Upper lobe of right lung (tissue), 1 donor: Measurements from ENCODE around the gene ARHGAP24. TPM values are rescaled to one million over a fixed set of nuclear protein-coding genes. Genes with fewer than 3 reads are reported as not detected.
"Not testable (repeated sequence)": the region's sequence is repeated elsewhere in the genome, so short reads cannot be mapped to it uniquely, and the experiment has no call there.

ENCODE experiments used
- ATAC-seq: fragments of 200-7000 bp; cut with Tn5 transposase; one replicate; pipeline ENCODE4 v1.9.1; 2020; ENCODE audit warnings: mild to moderate bottlenecking, moderate library complexity
- DNase-seq: peaks from one replicate; pipeline ENCODE4 v3.0.0-alpha.2; 2020
- H3K27ac ChIP-seq: fragments of 200-600 bp; one replicate; pipeline ENCODE4 v1.8.0; 2022
- H3K27me3 ChIP-seq: fragments of 200-600 bp; one replicate; pipeline ENCODE4 v1.8.0; 2022; ENCODE audit warnings: mild to moderate bottlenecking
- H3K36me3 ChIP-seq: fragments of 200-600 bp; one replicate; pipeline ENCODE4 v1.8.0; 2022
- H3K4me1 ChIP-seq: fragments of 200-600 bp; one replicate; pipeline ENCODE4 v1.8.0; 2022
- H3K4me3 ChIP-seq: fragments of 200-600 bp; one replicate; pipeline ENCODE4 v1.8.0; 2022; ENCODE audit warnings: mild to moderate bottlenecking
- H3K9me3 ChIP-seq: fragments of 200-600 bp; one replicate; pipeline ENCODE4 v1.8.0; 2022
- CTCF ChIP-seq: fragments of 200-600 bp; IDR thresholded peaks from one replicate; pipeline ENCODE4 v1.8.0; 2022; ENCODE audit warnings: antibody characterized with exemption
- intact Hi-C: fragments of 100-400 bp; cut with DNase I; formaldehyde crosslinking; loops from one replicate; pipeline ENCODE4 v1.11.0; 2022
- total RNA-seq: library from RNA; stranded (reverse); fragmentation: NEBNext Ultra II Directional; extraction: Animal tissue kit (Norgen Biotek cat#: 25700); gene quantifications from one replicate; pipeline ENCODE4 v1.2.1, GENCODE V29; 2021
- donor health status: DM: no; HTN: yes; CAD: no; lungs with severe emphysema.

Gene ARHGAP24
- total RNA-seq, 1 donor from 2014 or later, result 29.8 TPM

DNA sequence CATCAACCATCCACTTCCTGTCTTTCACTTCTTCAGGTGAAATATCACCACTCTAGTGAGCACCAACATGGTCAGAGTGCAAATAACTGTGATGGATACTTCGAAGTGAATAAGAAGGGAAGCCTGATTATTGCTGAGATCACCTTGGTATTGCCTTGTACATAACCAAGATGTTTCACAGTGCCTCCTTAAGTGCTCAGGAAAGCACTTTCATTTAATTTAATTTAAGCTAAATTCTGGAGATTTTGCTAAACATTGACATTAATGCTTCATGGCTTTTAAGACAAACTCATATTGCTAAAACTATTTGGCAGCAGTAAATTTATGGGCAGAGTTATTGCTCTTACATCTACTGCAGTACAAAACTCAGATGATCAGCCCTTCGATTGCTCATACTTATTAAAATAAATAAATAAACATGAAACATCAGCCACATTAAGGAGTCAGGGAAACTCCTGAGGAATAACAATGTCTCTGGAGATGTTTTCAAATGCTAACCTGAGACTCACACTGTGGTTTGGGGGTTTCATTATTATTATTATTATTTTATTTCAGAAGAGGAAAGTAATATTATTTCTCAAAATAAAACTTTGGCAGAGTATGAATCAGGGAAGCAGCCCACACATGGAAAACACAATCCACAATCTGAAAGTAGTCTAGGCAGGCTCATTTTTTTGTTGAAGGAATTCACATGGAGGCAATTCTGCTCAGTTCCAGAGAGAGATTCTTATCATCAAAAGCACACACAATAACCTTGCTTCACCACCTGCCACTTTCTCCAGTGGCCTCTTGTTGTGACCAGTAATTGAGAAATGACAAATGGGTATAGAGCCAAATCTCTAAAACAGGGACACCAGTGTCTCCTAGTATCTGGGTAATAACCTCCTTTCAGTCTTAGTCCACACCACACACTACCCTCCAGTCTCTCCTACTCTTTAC lies 540.7 kb downstream of the ARHGAP24 start:
- DNase-seq (no peak), ATAC-seq (no peak)
- Histone ChIP-seq H3K27me3 (no peaks in the 10 kb centered on the region), H3K36me3 (no peaks in the 10 kb centered on the region), H3K4me1 (no peaks in the 10 kb centered on the region), H3K9me3 (no peaks in the 10 kb centered on the region), H3K4me3 (no peak overlapping the region), H3K27ac (no peak overlapping the region)
- TF ChIP-seq CTCF, result no peak
- intact Hi-C loops, result no loop called here

- no peaks in the 10 kb centered on the region for H3K27me3 ChIP-seq
- H3K9me3 ChIP-seq, result no peaks in the 10 kb centered on the region
- no peak overlapping the region for H3K4me3 ChIP-seq
- no peaks in the 10 kb centered on the region for H3K36me3 ChIP-seq
- no peak for DNase-seq
- ATAC-seq, result no peak
- no peaks in the 10 kb centered on the region for H3K4me1 ChIP-seq
- no peak overlapping the region for H3K27ac ChIP-seq
- no peak for TF ChIP-seq CTCF
- intact Hi-C loops, result no loop called here
Measured at GRCh38 chr4:86019362-86019761, 544.4 kb downstream of the ARHGAP24 start.

GRCh38 chr4:86019906-86020305 lies 545.0 kb downstream of the ARHGAP24 start:
- H3K9me3 ChIP-seq, result no peaks in the 10 kb centered on the region
- H3K27me3 ChIP-seq, result no peaks in the 10 kb centered on the region
- intact Hi-C loops, result no loop called here
- H3K4me3 ChIP-seq, result no peak overlapping the region
- TF ChIP-seq CTCF, result no peak
- no peaks in the 10 kb centered on the region for H3K4me1 ChIP-seq
- DNase-seq, result no peak
- H3K36me3 ChIP-seq, result no peaks in the 10 kb centered on the region
- no peak overlapping the region for H3K27ac ChIP-seq
- no peak for ATAC-seq

DNA sequence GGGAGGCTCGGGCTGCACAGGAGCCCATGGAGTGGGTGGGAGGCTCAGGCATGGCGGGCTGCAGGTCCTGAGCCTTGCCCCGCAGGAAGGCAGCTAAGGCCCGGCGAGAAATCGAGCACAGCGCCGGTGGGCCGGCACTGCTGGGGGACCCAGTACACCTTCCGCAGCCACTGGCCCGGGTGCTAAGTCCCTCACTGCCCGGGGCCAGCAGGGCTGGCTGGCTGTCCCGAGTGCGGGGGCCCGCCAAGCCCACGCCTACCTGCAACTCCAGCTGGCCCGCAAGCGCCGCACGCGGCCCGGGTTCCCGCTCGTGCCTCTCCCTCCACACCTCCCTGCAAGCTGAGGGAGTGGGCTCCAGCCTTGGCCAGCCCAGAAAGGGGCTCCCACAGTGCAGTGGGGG lies 546.7 kb downstream of the ARHGAP24 start:
- H3K27me3 ChIP-seq, H3K9me3 ChIP-seq, H3K4me1 ChIP-seq, DNase-seq, H3K36me3 ChIP-seq, H3K4me3 ChIP-seq, H3K27ac ChIP-seq, intact Hi-C loops, ATAC-seq: not testable (repeated sequence)

DNA sequence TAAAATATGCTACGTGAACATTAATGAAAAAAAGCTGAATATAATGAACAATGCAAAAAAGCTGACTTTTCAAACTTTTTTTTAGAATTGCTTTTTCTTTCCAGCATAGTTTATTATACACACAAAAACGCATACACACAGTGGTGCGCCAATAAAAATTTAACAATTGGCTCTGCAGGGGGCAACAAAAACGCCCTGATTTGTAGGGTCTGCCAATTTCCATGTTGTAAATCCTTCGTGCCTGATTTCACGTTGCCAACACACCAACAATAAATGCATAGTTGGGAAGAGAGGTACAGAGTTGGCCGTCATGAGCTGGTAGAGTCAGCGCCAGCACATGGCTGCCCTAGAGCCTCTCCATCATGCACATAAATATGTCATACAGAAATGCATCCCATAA lies 551.8 kb downstream of the ARHGAP24 start:
- DNase-seq, result no peak
- no peak for TF ChIP-seq CTCF
- H3K36me3 ChIP-seq, result no peaks in the 10 kb centered on the region
- no peak overlapping the region for H3K27ac ChIP-seq
- H3K4me1 ChIP-seq, result no peaks in the 10 kb centered on the region
- H3K9me3 ChIP-seq, result no peaks in the 10 kb centered on the region
- H3K27me3 ChIP-seq, result no peaks in the 10 kb centered on the region
- ATAC-seq, result no peak
- intact Hi-C loops, result no loop called here
- H3K4me3 ChIP-seq, result no peak overlapping the region

- Histone ChIP-seq H3K27ac (no peak overlapping the region), H3K27me3 (no peaks in the 10 kb centered on the region), H3K36me3 (no peaks in the 10 kb centered on the region), H3K9me3 (no peaks in the 10 kb centered on the region), H3K4me3 (no peak overlapping the region), H3K4me1 (peaks cover 10% of the 10 kb centered on the region)
- TF ChIP-seq CTCF, result no peak
- intact Hi-C loops, result no loop called here
- ATAC-seq, result no peak
- no peak for DNase-seq
Measured at GRCh38 chr4:86031927-86032326, 557.0 kb downstream of the ARHGAP24 start.
